ENCODE results near the gene RNPC3.
"Not testable (repeated sequence)": the region's sequence is repeated elsewhere in the genome, so short reads cannot be mapped to it uniquely, and the experiment has no call there.

The RNPC3 gene

GRCh38 chr1:103525607-103526507, at the start of gene RNPC3:
TSS of gene RNPC3 (plus strand) at chr1:103525699. CDS start at chr1:103526071, 372 bp downstream.
- DNase-seq, result peak; percentile 89

GRCh38 chr1:103477101-103477500, 48.4 kb upstream of the RNPC3 start:
- DNase-seq, result no peak

GRCh38 chr1:103489935-103490334, 35.6 kb upstream of the RNPC3 start:
- no peak for DNase-seq

GRCh38 chr1:103492003-103492625, 33.4 kb upstream of the RNPC3 start:
- DNase-seq, result no peak

GRCh38 chr1:103496014-103496635, 29.4 kb upstream of the RNPC3 start:
- no peak for DNase-seq

GRCh38 chr1:103497404-103497803, 28.1 kb upstream of the RNPC3 start:
- no peak for DNase-seq

- no peak for DNase-seq
Measured at GRCh38 chr1:103509250-103509649, 16.2 kb upstream of the RNPC3 start.

GRCh38 chr1:103513711-103514110, 11.8 kb upstream of the RNPC3 start:
- DNase-seq, result no peak

GRCh38 chr1:103514920-103515503, 10.5 kb upstream of the RNPC3 start:
- DNase-seq, result peak; percentile 16

GRCh38 chr1:103516283-103516682, 9.2 kb upstream of the RNPC3 start:
- DNase-seq, result no peak

GRCh38 chr1:103516693-103517092, 8.8 kb upstream of the RNPC3 start:
- DNase-seq, result no peak

- DNase-seq, result no peak
Measured at GRCh38 chr1:103517380-103518047, 8.0 kb upstream of the RNPC3 start.

- DNase-seq, result no peak
Measured at GRCh38 chr1:103520822-103521221, 4.7 kb upstream of the RNPC3 start.

- DNase-seq, result no peak
Measured at GRCh38 chr1:103523346-103523745, 2.2 kb upstream of the RNPC3 start.

- no peak for DNase-seq
Measured at GRCh38 chr1:103525114-103525606, 339 bp upstream of the RNPC3 start.

- DNase-seq, result no peak
Measured at GRCh38 chr1:103527331-103527730, 1.8 kb downstream of the RNPC3 start.

- DNase-seq, result no peak
Measured at GRCh38 chr1:103529746-103530145, 4.2 kb downstream of the RNPC3 start.

GRCh38 chr1:103538226-103538625, 12.7 kb downstream of the RNPC3 start:
- no peak for DNase-seq

GRCh38 chr1:103541431-103541830, 15.9 kb downstream of the RNPC3 start:
- no peak for DNase-seq

GRCh38 chr1:103546496-103546895, 21.0 kb downstream of the RNPC3 start:
- no peak for DNase-seq

- no peak for DNase-seq
Measured at GRCh38 chr1:103547840-103548239, 22.3 kb downstream of the RNPC3 start.

GRCh38 chr1:103560427-103560826, 34.9 kb downstream of the RNPC3 start:
- DNase-seq, result no peak

GRCh38 chr1:103561124-103561523, 35.6 kb downstream of the RNPC3 start:
- not testable (repeated sequence) for DNase-seq
